GM21786 (cell line): ENCODE data around the gene OSGEP.

Experiments used
- ATAC-seq: cut with Tn5 transposase; IDR thresholded peaks from one replicate; pipeline ENCODE4 v1.9.1; 2021; ENCODE audit not compliant: unreplicated experiment

The OSGEP gene

GRCh38 chr14:20400589-20400964 lies 54.0 kb downstream of the OSGEP start:
- ATAC-seq = no peak

GRCh38 chr14:20397511-20397910 lies 57.1 kb downstream of the OSGEP start:
- no peak for ATAC-seq
